IPS-NIHi7 (cell line): ENCODE measurements around the gene NMT1.

Experiments used
- DNase-seq: peaks from one replicate; pipeline ENCODE4 v3.0.0; 2012; ENCODE audit warnings: mixed read lengths; ENCODE audit errors: extremely low spot score

NMT1 gene

GRCh38 chr17:45150911-45151809 is 90.0 kb downstream of the NMT1 start:
- DNase-seq: no peak

- DNase-seq: no peak
Measured at GRCh38 chr17:45155029-45155428, 93.9 kb downstream of the NMT1 start.

- DNase-seq: no peak
Measured at GRCh38 chr17:45155483-45155882, 94.4 kb downstream of the NMT1 start.

GRCh38 chr17:45156242-45156641 is 95.1 kb downstream of the NMT1 start:
- no peak for DNase-seq
